ENCODE measurements around the gene TATDN3.
"Not testable (repeated sequence)": the region's sequence is repeated elsewhere in the genome, so short reads cannot be mapped to it uniquely, and the experiment has no call there.

The TATDN3 gene

DNA sequence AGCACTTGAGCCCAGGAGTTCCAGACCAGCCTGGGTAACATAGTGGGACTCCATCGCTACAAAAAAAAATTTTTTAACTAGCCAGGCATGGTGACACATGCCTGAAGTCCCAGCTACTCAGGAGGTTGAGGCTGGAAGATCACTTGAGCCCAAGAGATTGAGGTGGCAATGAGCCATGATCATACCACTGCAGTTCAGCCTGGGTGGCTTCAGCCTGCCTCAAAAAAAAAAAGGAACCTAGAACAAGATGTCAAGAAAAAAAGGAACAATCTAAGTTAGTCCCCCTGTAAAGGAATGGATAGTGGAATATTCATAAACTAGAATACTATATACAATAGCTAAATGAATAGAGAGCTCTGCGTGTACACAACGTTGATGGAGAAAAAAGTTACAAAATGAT is 14.5 kb upstream of the TATDN3 start:
- Histone ChIP-seq H3K9me3 (ENCODE audit: insufficient read depth, low read depth, low read length) (peaks cover 11% of the 10 kb centered on the region), H3K9ac (ENCODE audit: low read depth, low read length) (no peak overlapping the region), H3K36me3 (ENCODE audit: insufficient read depth, low read length) (peaks cover 55% of the 10 kb centered on the region), H3K27me3 (ENCODE audit: insufficient read depth, low read length) (no peaks in the 10 kb centered on the region), H3K4me1 (ENCODE audit: insufficient read depth, low read length) (no peaks in the 10 kb centered on the region), H3K4me3 (ENCODE audit: low read length) (no peak overlapping the region), H3K27ac (ENCODE audit: low read depth, low read length) (no peak overlapping the region)
- WGBS: 90% methylated on average over 1 of the region's 3 CpGs

DNA sequence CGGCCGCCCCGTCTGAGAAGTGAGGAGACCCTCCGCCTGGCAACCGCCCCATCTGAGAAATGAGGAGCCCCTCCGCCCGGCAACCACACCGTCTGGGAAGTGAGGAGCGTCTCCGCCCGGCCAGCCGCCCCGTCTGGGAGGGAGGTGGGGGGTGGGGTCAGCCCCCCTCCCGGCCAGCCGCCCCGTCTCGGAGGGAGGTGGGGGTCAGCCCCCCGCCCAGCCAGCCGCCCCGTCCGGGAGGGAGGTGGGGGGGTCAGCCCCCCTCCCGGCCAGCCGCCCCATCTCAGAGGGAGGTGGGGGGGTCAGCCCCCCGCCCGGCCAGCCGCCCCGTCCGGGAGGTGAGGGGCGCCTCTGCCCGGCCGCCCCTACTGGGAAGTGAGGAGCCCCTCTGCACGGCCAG is 12.6 kb upstream of the TATDN3 start:
- WGBS: 94% methylated on average over 18 of the region's 32 CpGs

DNA sequence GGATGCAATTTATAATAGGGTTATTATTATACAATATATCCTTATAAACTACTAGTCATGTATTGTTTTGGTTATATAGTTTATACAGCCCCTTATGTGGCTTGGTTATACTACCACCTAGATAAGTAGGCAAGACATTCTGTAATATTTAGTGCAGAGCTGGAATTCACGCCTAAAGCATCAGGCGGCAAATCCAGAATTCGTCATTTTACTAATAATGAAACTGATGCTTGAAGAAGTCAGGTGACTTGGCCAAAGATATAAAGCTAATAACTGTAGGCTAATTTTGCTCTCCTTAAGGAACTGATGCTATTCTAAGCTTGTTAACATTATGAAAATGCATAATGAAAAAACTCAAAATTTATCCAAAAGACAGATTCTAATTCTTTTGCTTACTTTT is 10.9 kb upstream of the TATDN3 start:
- peaks cover 11% of the 10 kb centered on the region for H3K9me3 ChIP-seq (ENCODE audit: insufficient read depth, low read depth, low read length)
- no peaks in the 10 kb centered on the region for H3K27me3 ChIP-seq (ENCODE audit: insufficient read depth, low read length)
- WGBS: 96% methylated on average over 3 of the region's 3 CpGs
- H3K4me3 ChIP-seq (ENCODE audit: low read length): no peak overlapping the region
- H3K27ac ChIP-seq (ENCODE audit: low read depth, low read length): no peak overlapping the region
- no peaks in the 10 kb centered on the region for H3K4me1 ChIP-seq (ENCODE audit: insufficient read depth, low read length)
- peaks cover 74% of the 10 kb centered on the region for H3K36me3 ChIP-seq (ENCODE audit: insufficient read depth, low read length)
- H3K9ac ChIP-seq (ENCODE audit: low read depth, low read length): no peak overlapping the region

More for the DNA sequence above, 12.6 kb upstream of the TATDN3 start:
- Histone ChIP-seq H3K36me3 (ENCODE audit: insufficient read depth, low read length) (peaks cover 69% of the 10 kb centered on the region), H3K9me3 (ENCODE audit: insufficient read depth, low read depth, low read length) (peaks cover 11% of the 10 kb centered on the region)
- not testable (repeated sequence) for H3K4me1 ChIP-seq (ENCODE audit: insufficient read depth, low read length); H3K27ac ChIP-seq (ENCODE audit: low read depth, low read length); H3K27me3 ChIP-seq (ENCODE audit: insufficient read depth, low read length); H3K9ac ChIP-seq (ENCODE audit: low read depth, low read length); H3K4me3 ChIP-seq (ENCODE audit: low read length)

DNA sequence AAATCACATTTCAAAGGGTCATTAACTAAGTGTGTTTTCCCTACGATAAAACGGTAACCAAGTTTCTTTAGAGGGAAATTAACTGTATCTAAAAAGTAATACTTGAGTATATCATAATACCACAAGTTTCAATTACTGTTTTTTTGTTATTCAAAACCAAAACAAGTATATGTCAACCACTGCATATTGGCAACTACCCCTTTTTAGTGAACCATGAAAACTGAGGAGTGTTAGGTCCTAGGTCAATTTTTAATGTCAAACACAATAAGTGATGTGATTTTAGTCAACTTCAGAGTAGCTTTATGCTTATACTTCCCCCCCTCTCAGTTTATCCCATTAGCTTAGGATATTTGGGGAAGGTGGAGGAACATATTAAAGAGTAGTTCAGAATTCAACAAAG is 10.5 kb upstream of the TATDN3 start:
- H3K36me3 ChIP-seq (ENCODE audit: insufficient read depth, low read length): peaks cover 78% of the 10 kb centered on the region
- H3K27ac ChIP-seq (ENCODE audit: low read depth, low read length): no peak overlapping the region

DNA sequence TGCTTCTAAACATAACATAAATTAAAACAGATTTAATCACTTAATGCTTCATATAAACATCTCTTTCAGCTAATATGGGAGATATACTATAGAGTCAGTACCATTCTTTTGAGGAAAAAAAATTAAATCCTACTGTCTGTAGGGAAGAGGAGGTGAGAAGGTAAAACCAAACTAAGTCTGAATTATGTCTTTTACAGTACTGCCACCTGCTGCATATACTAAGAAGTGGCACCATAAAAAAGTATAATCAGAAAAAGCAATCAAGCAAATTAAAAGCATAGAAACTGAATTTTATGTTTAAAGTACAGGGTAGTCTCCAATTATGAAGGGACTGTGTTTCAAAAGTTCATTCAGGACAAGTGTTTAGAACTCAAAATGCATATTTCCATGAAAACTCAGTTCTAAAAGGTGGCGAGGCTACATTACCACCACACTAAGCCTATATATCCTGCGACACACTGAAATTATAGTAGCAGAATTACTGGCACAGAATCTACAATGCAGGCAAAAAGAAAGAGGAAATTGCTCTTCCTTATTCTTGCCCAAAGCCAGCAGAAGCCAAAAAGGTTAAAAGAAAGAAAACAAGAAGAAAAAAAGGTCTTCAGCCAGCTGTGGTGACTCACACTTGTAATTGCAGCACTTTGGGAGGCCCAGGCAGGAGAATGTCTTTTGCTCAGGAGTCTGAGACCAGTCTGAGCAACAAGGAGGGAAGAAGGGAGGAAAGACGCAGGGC is 9.1 kb upstream of the TATDN3 start:
- Histone ChIP-seq H3K27ac (ENCODE audit: low read depth, low read length) (no peak overlapping the region), H3K36me3 (ENCODE audit: insufficient read depth, low read length) (peaks cover 81% of the 10 kb centered on the region), H3K4me3 (ENCODE audit: low read length) (no peak overlapping the region), H3K27me3 (ENCODE audit: insufficient read depth, low read length) (no peaks in the 10 kb centered on the region), H3K9me3 (ENCODE audit: insufficient read depth, low read depth, low read length) (peaks cover 11% of the 10 kb centered on the region), H3K4me1 (ENCODE audit: insufficient read depth, low read length) (no peaks in the 10 kb centered on the region), H3K9ac (ENCODE audit: low read depth, low read length) (no peak overlapping the region)
- 94% methylated on average over 3 of the region's 3 CpGs for WGBS

More for the DNA sequence above, 10.5 kb upstream of the TATDN3 start:
- H3K9ac ChIP-seq (ENCODE audit: low read depth, low read length): no peak overlapping the region
- H3K4me3 ChIP-seq (ENCODE audit: low read length): no peak overlapping the region
- peaks cover 11% of the 10 kb centered on the region for H3K9me3 ChIP-seq (ENCODE audit: insufficient read depth, low read depth, low read length)
- no CpG with 5 or more reads among the region's 2 CpGs for WGBS
- H3K27me3 ChIP-seq (ENCODE audit: insufficient read depth, low read length): no peaks in the 10 kb centered on the region
- no peaks in the 10 kb centered on the region for H3K4me1 ChIP-seq (ENCODE audit: insufficient read depth, low read length)

DNA sequence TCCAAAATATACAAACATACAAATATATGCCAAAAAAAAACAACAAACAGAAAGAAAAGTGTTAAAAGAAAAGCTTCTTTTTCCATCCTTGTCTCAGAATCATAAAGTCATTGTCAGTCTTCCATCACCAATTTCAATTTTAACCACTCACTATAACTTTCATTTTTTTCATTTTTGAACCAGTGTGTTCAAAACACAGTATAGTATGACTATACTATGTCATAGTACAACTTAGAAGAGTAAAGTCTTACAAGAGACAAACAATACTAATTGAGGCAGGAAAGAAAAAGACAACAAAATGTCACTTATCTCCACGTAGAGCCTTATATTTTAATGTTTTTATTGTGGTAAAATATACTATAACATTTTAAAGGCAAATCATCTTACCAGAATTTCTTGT is 7.7 kb upstream of the TATDN3 start:
- WGBS: no CpG with 5 or more reads among the region's 1 CpG
- no peak overlapping the region for H3K9ac ChIP-seq (ENCODE audit: low read depth, low read length)
- H3K4me1 ChIP-seq (ENCODE audit: insufficient read depth, low read length): no peaks in the 10 kb centered on the region
- H3K36me3 ChIP-seq (ENCODE audit: insufficient read depth, low read length): peaks cover 76% of the 10 kb centered on the region
- no peak overlapping the region for H3K27ac ChIP-seq (ENCODE audit: low read depth, low read length)
- no peak overlapping the region for H3K4me3 ChIP-seq (ENCODE audit: low read length)
- H3K9me3 ChIP-seq (ENCODE audit: insufficient read depth, low read depth, low read length): peaks cover 11% of the 10 kb centered on the region
- H3K27me3 ChIP-seq (ENCODE audit: insufficient read depth, low read length): no peaks in the 10 kb centered on the region

DNA sequence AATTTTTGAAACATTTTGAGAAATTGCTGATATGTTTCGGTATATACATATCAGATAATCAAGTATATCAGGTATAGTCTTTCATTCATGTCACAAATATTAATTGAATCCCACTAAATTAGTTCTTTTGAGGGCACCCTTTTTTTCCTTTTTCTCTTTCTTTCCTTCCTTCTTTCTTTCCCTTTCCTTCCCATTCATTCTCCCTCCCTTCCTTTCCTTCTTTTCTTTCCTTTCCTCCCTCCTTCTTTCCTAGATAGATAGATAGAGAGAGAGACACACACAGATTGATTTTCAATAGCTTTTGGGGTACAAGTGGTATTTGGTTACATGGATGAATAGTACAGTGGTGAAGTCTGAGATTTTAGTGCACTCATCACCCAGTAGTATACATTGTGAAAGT is 5.8 kb upstream of the TATDN3 start:
- peaks cover 69% of the 10 kb centered on the region for H3K36me3 ChIP-seq (ENCODE audit: insufficient read depth, low read length)
- no peaks in the 10 kb centered on the region for H3K27me3 ChIP-seq (ENCODE audit: insufficient read depth, low read length)
- H3K4me3 ChIP-seq (ENCODE audit: low read length): no peak overlapping the region
- no peak overlapping the region for H3K27ac ChIP-seq (ENCODE audit: low read depth, low read length)
- H3K4me1 ChIP-seq (ENCODE audit: insufficient read depth, low read length): 0 out of 2 replicates have a peak, but pooled peaks cover 3% of the 10 kb centered on the region
- H3K9ac ChIP-seq (ENCODE audit: low read depth, low read length): no peak overlapping the region
- WGBS: no CpG with 5 or more reads among the region's 1 CpG
- H3K9me3 ChIP-seq (ENCODE audit: insufficient read depth, low read depth, low read length): peaks cover 6% of the 10 kb centered on the region

DNA sequence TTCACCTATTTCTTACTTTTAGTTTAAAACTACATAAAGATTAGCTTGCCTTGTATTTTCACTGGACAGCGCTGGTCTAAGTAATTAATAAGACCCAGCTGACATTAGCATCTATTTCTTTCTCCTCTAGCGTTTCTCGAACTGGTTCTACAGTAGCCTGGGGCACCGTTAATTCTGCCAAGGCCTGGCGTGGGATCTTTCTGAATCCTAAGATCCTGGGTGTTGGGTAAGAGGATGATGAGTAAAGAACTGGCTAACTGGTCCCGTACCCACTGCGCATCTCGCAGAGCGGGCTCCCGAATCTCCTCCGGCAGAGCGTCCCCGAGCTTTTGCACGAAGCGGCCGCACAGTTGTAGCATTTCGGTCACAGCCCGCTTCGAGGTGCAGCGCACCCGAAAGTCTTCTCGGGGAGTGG is 426 bp upstream of the TATDN3 start:
- Histone ChIP-seq H3K36me3 (ENCODE audit: insufficient read depth, low read length) (peaks cover 24% of the 10 kb centered on the region), H3K9ac (ENCODE audit: low read depth, low read length) (peak overlapping the region; percentile 91), H3K27me3 (ENCODE audit: insufficient read depth, low read length) (no peaks in the 10 kb centered on the region), H3K9me3 (ENCODE audit: insufficient read depth, low read depth, low read length) (no peaks in the 10 kb centered on the region), H3K27ac (ENCODE audit: low read depth, low read length) (peak overlapping the region; percentile 75), H3K4me1 (ENCODE audit: insufficient read depth, low read length) (0 out of 2 replicates have a peak, but pooled peaks cover 3% of the 10 kb centered on the region), H3K4me3 (ENCODE audit: low read length) (peak overlapping the region; percentile 90)
- under 1% methylated on average over 22 of the region's 22 CpGs for WGBS

DNA sequence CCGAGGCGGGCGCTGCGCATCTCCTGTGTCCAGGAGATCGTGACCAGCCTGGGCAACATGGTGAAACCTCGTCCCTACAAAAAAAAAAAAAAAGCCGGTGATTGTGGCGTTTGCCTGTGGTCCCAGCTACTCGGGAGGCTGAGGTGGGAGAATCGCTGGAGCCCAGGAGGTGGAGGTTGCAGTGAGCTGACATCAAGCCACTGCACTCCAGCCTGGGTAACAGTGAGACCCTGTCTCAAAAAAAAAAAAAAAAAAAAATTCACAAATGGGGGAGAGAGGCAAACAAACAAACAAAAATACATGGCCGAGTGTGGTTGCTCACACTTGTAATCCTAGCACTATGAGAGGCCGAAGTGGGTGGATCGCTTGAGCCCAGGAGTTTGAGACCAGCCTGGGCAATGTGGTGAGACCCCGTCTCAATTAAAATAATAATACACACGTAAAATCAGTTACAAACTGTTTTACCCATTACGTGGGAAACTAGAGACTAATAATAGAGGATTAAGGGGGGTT is 758 bp downstream of the TATDN3 start:
- 31% methylated on average over 15 of the region's 16 CpGs for WGBS

DNA sequence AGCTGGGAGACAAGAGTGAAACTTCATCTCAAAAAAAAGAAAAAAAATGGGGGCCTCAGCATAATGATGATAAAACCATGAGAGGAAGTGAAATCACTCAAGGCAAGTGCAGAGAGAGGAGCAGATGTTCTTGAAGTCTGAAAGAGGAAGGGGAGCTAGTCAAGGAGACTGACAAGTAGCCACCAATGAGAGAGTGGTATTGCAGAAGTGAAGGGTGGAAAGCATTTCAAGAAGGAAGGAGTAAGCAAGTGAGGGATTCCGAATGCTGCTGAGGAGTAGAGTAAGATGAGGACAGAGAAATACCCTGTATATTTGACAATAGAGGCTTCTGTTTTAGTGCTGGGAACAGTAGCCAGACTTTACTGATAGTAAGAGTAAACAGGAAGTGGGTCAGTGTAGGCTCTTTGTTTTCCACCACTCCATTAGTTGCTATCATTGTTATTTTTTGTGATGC is 2.9 kb downstream of the TATDN3 start:
- H3K9ac ChIP-seq (ENCODE audit: low read depth, low read length): no peak overlapping the region

More for the DNA sequence above, 758 bp downstream of the TATDN3 start:
- Histone ChIP-seq H3K4me1 (ENCODE audit: insufficient read depth, low read length) (0 out of 2 replicates have a peak, but pooled peaks cover 3% of the 10 kb centered on the region), H3K27ac (ENCODE audit: low read depth, low read length) (peak overlapping the region; percentile 69; the same call in 1 of the 2 replicates), H3K36me3 (ENCODE audit: insufficient read depth, low read length) (peaks cover 23% of the 10 kb centered on the region), H3K9me3 (ENCODE audit: insufficient read depth, low read depth, low read length) (no peaks in the 10 kb centered on the region), H3K9ac (ENCODE audit: low read depth, low read length) (peak overlapping the region; percentile 79), H3K4me3 (ENCODE audit: low read length) (peak overlapping the region; percentile 90), H3K27me3 (ENCODE audit: insufficient read depth, low read length) (no peaks in the 10 kb centered on the region)

DNA sequence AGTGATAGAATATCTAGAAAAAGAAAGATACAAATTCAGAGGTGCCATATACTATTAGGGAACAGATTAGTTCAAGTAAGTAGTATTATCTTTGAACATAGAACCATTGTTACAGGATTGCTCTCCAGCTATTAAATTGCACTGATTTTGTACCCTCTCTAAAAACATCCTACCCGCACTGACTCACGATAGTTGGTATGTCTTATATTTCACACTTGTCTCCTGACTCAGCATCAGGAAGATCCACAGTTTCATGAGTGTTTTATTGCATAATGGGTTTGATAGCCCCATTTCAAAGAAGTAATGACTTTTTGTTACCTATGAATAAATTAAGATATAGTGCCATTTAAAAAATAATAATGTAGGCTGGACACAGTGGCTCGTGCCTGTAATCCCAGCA is 6.0 kb downstream of the TATDN3 start:
- no peaks in the 10 kb centered on the region for H3K9me3 ChIP-seq (ENCODE audit: insufficient read depth, low read depth, low read length)
- H3K9ac ChIP-seq (ENCODE audit: low read depth, low read length): no peak overlapping the region
- WGBS: 92% methylated on average over 3 of the region's 3 CpGs
- H3K4me1 ChIP-seq (ENCODE audit: insufficient read depth, low read length): no peaks in the 10 kb centered on the region; the same call in 1 of the 2 replicates
- H3K4me3 ChIP-seq (ENCODE audit: low read length): no peak overlapping the region
- no peaks in the 10 kb centered on the region for H3K27me3 ChIP-seq (ENCODE audit: insufficient read depth, low read length)
- H3K27ac ChIP-seq (ENCODE audit: low read depth, low read length): no peak overlapping the region
- H3K36me3 ChIP-seq (ENCODE audit: insufficient read depth, low read length): peaks cover 56% of the 10 kb centered on the region

More for the DNA sequence above, 2.9 kb downstream of the TATDN3 start:
- no peak overlapping the region for H3K4me3 ChIP-seq (ENCODE audit: low read length)
- peaks cover 37% of the 10 kb centered on the region for H3K36me3 ChIP-seq (ENCODE audit: insufficient read depth, low read length)
- no peak overlapping the region for H3K27ac ChIP-seq (ENCODE audit: low read depth, low read length)
- WGBS: 91% methylated on average over 1 of the region's 1 CpG
- no peaks in the 10 kb centered on the region for H3K27me3 ChIP-seq (ENCODE audit: insufficient read depth, low read length)
- 0 out of 2 replicates have a peak, but pooled peaks cover 3% of the 10 kb centered on the region for H3K4me1 ChIP-seq (ENCODE audit: insufficient read depth, low read length)
- no peaks in the 10 kb centered on the region for H3K9me3 ChIP-seq (ENCODE audit: insufficient read depth, low read depth, low read length)
